Islet of Langerhans (tissue), 1 donor: Measurements from ENCODE around the gene PRUNE2.
"Not testable (repeated sequence)": the region's sequence is repeated elsewhere in the genome, so short reads cannot be mapped to it uniquely, and the experiment has no call there.

Experiments
- FAIRE-seq: peaks from one replicate; lab custom pipeline; 2011; peaks lifted over from hg19 to GRCh38; lab: Jason Lieb, UNC

Gene PRUNE2

DNA sequence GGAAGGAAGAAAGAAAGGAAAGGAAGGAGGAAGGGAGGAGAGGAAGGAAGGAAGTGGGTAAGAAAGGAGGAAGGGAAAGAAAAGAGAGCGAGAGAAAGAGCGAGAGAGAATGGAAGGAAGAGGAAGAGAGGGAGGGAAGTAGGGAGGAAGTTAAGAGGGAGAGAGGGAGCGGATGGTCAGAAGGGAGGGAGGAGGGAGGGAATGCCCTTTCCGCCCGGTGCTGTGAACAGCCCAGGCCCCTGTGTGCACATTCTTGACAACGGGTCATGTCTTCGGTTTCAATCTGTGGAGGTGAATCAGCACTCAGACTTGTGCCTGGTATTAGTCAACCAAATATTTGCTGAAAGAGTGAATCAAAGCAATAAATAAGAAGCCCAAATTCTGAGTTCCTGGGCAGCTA is 39.2 kb downstream of the PRUNE2 start:
- no peak for FAIRE-seq

GRCh38 chr9:76863832-76864231 is 42.1 kb downstream of the PRUNE2 start:
- FAIRE-seq, result no peak

GRCh38 chr9:76859860-76860259 is 46.1 kb downstream of the PRUNE2 start:
- FAIRE-seq, result no peak

DNA sequence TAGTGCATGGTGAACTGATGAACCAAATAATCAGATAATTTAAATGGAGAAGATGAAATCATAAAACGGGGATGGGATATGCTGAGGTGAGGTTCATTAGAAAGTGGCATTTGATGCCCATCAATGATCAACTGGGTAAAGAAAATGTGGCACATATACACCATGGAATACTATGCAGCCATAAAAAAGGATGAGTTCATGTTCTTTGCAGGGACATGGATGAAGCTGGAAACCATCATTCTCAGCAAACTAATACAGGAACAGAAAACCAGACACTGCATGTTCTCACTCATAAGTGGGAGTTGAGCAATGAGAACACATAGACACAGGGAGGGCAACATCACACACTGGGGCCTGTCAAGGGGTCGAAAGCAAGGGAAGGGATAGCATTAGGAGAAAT is 47.7 kb downstream of the PRUNE2 start:
- not testable (repeated sequence) for FAIRE-seq

DNA sequence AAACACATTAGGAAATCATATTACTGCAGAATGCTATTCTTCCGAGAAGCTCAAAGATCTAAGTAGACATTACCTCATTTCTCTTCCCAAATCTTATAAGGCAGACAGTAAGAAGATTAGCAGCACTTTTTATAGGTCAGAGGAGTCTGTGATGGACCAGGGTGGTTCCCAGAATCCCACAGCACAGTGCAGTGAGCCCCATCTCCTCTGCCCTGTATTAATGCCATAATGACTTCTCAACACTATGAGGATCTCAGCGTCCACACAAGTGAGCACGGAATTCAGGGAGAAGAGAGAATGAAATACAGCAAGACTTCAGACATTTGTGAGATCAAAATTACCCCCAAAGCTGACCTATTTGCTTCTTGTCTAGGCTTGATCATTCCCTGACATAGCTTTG is 49.9 kb downstream of the PRUNE2 start:
- no peak for FAIRE-seq

DNA sequence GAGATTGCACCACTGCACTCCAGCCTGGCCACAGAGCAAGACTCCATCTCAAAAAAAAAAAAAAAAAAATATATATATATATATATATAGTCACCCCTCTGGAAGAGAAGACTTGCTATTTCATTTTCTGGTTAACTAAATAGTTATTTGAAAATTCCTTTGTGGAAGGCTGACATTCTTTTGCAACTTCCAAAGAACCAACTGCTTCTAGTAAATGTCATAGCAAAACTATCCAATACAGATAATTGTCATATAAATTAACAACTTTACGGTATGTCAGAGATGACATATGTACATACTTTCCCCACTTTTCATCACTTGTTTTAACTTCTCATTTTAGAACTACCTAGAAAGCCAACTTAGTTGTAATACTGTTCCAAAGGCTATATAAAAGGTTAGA is 50.9 kb downstream of the PRUNE2 start:
- no peak for FAIRE-seq

- no peak for FAIRE-seq
These were observed 53.9 kb downstream of the PRUNE2 start for GRCh38 chr9:76852026-76852425.

DNA sequence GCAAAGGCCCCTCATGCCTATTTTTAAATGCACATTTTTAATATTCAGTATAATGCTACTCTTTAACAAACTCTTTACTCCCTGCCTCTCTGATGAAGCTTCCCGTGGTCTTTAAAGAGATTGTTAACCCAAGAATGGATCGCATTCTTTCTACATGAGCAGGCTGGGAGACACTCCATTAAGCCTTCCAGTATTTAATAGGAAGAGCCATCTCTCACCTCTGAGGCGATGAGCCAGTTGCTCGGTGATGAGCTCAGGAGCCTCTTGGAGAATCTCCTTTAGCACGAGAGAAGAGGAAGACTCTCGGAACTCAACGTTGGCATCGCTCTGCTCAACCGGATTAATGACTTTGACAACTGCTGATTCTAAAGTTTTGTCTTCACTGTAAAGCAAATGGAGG is 59.6 kb downstream of the PRUNE2 start:
- FAIRE-seq, result no peak

DNA sequence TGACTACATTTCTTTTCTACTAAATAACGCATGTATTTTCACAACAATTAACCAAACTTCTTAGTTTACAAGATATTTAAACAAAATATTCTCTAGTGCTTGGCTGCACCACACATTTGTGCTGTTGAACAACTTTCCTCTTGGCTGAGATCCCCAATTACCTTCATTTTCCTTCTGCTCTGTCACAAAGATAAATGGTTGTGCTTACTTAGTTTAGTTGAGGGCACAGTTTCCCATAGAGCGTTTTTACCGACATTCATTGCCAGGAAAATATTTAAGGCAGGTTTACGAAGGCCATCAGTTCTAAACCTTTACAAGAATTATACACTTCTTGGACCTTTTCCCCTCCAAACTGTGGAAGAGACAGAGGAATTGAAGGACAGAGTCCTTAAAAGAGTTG is 60.7 kb downstream of the PRUNE2 start:
- FAIRE-seq, result peak; percentile 56

DNA sequence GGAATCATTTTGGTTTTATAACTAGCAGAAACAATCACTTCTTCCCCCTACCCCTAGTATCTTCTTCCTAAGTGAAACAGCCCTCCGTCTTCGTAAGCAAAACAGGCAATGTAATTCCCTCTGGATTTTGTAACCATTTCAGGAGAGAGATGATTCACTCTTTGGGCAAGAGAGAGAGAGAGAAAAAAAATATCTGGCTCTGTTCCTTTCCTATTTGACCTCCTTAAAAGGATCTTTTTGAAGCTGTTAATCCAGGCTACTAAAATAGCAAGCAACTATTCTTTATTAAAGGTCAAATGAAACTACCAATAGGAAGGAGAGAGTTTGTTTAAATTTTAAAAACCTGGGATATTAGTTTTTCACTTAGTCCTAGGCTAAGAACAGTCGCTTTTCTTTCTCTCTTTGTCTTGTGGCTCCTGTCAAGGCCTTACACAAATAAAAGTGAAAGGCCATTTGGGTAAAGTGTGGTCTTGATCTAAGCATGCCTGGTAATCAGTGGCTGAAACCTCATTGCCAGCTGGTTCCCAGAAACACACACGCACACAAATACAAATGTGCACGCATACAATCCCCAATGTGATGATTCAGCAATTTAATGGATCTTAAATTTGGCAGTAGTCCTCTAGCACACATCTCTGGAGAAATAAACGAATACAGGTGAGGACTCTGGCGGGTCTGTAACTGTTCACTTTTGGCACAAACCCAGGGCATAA is 70.2 kb downstream of the PRUNE2 start:
- peak; percentile 92 for FAIRE-seq

GRCh38 chr9:76828447-76828846 is 77.5 kb downstream of the PRUNE2 start:
- no peak for FAIRE-seq

DNA sequence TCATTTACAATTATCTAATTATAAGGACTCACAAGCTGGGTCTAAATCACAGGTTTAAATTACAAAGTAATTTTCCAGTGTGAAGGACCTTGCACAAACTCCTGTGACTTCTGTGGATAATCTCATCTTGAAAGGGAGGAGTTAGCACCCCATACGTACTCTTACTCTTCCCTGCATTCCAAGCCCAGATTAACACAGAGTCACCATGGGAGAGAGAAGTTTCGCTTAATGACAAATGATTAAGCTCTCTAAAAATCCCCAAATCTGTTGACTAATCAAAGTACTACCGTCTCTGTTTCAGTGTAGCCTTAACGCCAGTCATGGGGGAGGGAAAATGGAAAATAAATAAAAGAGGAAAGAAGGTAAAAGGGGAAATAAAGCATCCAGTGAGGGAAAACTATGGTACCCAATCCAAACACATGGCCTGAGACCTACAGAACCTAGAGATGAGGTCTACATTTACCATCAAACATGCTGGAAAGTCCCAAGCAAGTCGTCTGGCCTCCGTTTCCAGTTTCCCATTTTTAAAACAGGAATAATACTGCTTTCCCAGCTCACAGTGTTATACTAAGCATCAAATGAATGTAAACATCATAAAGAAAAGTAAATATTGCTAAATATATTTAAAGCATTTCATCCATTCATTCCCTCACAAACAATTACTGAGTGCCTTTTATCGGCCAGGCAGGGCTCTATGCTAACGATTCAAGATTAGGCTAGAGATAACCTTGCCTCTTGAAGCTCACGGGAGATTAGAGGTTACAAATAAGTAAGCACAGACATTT is 78.4 kb downstream of the PRUNE2 start:
- FAIRE-seq, result no peak

GRCh38 chr9:76820431-76820830 is 85.5 kb downstream of the PRUNE2 start:
- no peak for FAIRE-seq

GRCh38 chr9:76818271-76818670 is 87.6 kb downstream of the PRUNE2 start:
- FAIRE-seq, result peak; percentile 90

DNA sequence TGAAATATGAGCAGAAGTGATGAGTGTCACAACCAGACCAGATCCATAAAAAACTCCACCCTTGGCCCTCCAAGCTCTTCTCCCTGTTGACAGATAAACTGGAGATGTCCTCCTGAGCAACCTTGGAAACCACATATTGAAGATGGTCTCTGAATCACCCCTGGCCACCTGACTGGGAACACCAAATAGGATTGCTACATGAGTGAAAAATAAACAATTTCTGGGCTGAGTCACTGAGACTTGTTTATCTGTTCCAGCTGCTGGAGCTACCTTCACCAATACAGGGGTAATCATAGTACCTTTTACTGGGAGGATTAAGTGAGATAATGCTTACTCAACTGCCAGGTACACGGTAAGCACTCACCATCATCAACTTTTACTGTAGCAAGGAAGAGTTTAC is 88.4 kb downstream of the PRUNE2 start:
- FAIRE-seq, result peak; percentile 45

DNA sequence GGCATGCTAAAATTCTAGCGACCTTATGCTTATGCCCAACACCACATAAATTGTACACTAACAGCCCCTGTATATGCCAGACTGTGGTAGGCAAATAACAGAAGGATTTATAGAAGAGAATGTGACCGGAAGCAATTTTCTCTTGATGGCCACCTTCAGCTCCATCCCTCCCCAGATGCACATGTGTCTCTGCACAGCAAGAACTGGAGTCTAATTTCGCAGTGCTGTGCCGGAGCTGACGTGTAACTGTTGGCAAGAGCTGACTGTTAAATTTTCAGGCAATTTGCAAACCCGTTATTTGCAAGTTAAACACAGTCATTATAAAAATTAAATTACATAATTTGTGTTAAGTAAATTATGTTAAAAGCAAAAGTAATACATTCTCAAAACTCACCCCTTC is 93.3 kb downstream of the PRUNE2 start:
- FAIRE-seq, result peak; percentile 47

DNA sequence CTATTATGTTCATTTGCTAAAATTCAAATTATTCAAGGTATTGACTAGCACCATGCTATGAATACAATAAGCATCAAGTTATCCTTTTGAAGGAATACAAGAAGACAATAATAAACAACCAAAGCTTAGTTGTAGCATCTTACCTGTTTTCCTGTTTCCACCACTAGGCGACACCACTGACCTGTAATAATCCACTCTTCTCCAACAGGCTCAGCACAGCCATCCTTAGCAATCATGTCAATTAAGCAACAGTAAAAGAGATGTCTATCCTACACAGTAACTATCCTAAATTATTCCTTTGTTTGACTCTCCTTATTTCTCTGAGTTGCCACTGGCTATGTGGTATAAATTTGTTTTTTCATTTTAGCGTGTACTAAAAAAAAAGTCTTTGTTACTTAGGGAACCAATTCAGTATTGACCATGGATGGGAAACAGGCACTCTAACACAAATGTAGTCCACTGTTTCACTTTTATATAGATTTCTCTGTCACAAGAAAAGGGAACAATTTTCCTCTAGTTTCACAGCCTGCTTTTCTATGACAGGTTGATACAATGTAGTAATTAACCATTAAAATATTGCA is 95.4 kb downstream of the PRUNE2 start:
- FAIRE-seq, result peak; percentile 95

DNA sequence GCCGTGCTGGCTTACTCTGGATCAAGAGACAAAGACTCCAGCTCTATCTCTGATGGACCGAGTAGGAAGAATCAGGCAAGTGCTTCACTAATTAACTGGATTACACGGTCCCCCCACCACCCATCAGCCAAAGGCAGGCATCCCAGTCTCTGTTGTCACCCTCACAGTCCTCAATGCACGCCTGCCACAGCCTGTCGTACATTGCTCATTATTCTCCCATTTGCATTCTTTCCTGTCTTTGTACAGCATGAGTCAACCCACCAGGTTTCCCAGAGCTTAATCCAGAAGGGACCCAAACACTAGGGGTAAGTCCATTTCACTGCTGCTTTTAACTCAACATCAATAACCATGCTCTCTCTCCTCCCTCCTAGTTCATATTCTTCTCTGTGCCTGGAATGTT is 97.3 kb downstream of the PRUNE2 start:
- no peak for FAIRE-seq

DNA sequence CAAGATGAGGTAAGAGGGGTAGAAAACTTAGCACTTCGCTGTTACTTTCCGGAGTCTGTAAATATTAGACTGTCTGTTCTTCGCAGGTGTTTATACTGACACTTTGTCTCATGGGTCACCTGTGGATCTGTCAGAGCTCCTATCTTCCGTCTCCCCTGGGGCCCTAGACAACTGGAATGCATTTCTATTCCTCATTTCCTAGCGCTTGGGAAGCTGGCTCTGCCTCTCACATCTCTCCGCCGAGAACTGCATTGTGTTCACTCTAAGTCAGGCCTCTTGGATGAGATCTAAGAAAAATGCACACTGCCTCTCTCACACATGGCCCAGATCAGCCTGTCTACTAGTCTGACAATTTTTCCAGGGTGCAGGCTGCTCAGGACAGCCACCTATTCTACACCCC is 102.2 kb downstream of the PRUNE2 start:
- FAIRE-seq, result no peak

GRCh38 chr9:76803083-76803482 is 102.8 kb downstream of the PRUNE2 start:
- FAIRE-seq, result no peak

DNA sequence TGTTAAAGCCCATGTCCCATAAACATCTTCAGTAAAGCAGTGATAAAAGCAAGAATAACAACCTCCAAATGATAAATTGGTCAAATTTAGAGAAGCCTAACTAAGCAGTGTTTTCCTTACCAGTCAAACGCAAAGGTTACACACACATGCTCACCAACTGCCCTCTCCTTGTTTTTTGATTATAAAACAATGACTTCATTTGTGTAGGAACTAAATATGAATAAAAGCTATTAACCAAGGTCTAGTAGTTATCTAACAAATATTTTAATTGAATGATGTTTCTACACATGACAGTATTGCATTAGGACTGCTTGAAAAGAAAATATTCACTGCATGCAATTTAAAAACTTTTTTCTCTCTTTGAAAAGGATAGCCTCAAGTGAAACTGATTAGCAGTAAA is 105.0 kb downstream of the PRUNE2 start:
- FAIRE-seq, result no peak

GRCh38 chr9:76799473-76799872 is 106.4 kb downstream of the PRUNE2 start:
- FAIRE-seq, result no peak

DNA sequence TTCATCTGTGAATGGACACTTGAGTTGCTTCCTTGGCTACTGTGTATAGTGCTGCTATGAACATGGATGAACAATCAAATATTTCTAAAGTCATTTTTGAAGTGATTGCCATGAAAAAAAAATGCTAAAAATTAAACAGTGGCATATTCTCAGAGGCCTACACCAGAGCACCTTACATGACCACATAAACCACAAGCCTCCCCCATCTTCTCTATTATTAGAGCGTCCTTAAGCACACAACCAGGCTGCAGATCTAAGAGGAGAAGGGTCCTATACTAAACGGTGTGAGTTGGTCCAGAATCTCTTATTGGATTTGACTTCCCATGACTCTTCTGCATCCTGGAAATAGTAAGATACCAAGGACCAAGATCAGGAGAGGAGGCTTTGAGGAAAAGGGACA is 107.4 kb downstream of the PRUNE2 start:
- peak; percentile 53 for FAIRE-seq

GRCh38 chr9:76796296-76796695 is 109.6 kb downstream of the PRUNE2 start:
- no peak for FAIRE-seq
